ENCODE measurements around the gene NTNG1. TPM values are rescaled to one million over a fixed set of nuclear protein-coding genes. Genes with fewer than 3 reads are reported as not detected.
A peak's percentile ranks its signal among the peaks of the same experiment; 100 is the strongest.
"Not testable (repeated sequence)": the region's sequence is repeated elsewhere in the genome, so short reads cannot be mapped to it uniquely, and the experiment has no call there.

The NTNG1 gene
- total RNA-seq, 6 donors from 2014 or later, result 1.5 to 11.5 (median 6.8) TPM

DNA sequence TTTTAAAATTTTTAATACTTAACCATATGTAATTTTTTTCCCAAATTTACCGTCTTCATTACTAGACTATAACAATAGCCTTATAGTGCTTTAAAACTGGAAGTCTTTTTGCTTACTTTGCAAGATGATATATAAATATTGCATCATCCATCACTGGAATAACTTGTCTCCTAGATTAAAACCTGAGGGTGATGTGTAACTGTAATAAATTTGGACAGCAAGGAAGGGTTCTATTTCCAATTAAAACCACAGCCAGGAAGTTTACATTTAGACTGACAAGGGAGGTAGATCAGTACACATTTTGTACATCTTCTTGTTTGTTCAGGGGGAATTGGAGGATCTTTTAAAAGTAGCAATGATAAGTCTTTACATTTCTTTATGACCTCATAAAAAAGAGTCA lies 21.9 kb downstream of the NTNG1 start:
- ATAC-seq (ENCODE audit: low FRiP score in 2 of 2), result no peak
- H3K4me3 ChIP-seq, result no peak overlapping the region
- WGBS, 2 donors, result 67 to 76% methylated on average over 1 of the region's 1 CpG

DNA sequence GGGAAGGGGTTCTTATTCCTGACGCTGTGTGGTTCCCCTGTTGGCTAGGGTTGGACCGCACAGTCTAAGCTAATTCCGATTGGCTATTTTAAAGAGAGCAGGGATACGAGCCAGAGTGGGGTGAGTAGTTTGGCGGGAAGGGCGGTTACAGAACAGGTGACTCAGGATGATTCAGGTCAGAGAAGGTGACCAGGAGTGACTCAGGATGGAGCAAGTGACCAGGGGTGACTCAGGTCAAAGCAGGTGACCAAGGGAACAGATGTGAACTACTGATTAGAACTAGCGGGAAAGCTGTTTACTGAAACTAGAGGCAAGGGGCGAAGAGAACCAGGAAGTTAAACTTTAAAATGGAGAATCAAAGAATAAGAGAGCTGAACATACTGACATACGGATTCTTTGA lies 24.1 kb downstream of the NTNG1 start:
- H3K9me3 ChIP-seq; ATAC-seq (ENCODE audit: low FRiP score in 2 of 2); DNase-seq; H3K4me1 ChIP-seq; H3K36me3 ChIP-seq; H3K4me3 ChIP-seq; H3K27me3 ChIP-seq; H3K27ac ChIP-seq: not testable (repeated sequence)
- WGBS, 2 donors, result 84 to 93% methylated on average over 9 of the region's 9 CpGs

More for the DNA sequence above, 21.9 kb downstream of the NTNG1 start:
- Histone ChIP-seq H3K4me1 (no peaks in the 10 kb centered on the region), H3K36me3 (no peaks in the 10 kb centered on the region), H3K27me3 (no peaks in the 10 kb centered on the region), H3K9me3 (peaks cover 0 to 5% (median 0%) of the 10 kb centered on the region in 4 donors), H3K27ac (no peak overlapping the region)
- DNase-seq, result no peak
- TF ChIP-seq POLR2AphosphoS5 (IDR thresholded peaks at IDR 0.05) (no peak), POLR2A (IDR thresholded peaks at IDR 0.05) (no peak), EP300 (IDR thresholded peaks at IDR 0.05) (no peak)
- TF ChIP-seq, protein P1, sequence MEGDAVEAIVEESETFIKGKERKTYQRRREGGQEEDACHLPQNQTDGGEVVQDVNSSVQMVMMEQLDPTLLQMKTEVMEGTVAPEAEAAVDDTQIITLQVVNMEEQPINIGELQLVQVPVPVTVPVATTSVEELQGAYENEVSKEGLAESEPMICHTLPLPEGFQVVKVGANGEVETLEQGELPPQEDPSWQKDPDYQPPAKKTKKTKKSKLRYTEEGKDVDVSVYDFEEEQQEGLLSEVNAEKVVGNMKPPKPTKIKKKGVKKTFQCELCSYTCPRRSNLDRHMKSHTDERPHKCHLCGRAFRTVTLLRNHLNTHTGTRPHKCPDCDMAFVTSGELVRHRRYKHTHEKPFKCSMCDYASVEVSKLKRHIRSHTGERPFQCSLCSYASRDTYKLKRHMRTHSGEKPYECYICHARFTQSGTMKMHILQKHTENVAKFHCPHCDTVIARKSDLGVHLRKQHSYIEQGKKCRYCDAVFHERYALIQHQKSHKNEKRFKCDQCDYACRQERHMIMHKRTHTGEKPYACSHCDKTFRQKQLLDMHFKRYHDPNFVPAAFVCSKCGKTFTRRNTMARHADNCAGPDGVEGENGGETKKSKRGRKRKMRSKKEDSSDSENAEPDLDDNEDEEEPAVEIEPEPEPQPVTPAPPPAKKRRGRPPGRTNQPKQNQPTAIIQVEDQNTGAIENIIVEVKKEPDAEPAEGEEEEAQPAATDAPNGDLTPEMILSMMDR (IDR thresholded peaks at IDR 0.05), result no peak

DNA sequence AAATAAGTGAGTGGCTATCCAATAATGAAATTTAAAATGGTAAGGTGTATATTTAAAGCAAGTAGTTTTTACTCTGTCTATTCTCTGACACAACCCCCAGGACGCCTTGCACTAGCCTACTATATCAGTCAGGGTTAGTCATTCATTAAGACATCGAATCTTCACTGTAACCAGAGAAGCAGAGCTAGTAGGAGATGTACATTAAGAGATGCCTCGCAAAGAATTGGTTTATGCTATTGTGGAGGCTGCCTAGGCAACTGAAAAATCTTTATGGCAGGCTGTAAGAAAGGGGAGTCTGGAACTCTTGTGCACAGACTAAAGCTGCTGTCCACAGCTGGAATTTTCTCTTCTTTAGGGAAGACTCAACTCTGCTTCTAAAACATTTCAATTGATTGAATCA lies 28.8 kb downstream of the NTNG1 start:
- WGBS, 2 donors, result 90 to 95% methylated on average over 3 of the region's 3 CpGs
- DNase-seq (no peak), ATAC-seq (ENCODE audit: low FRiP score in 2 of 2) (no peak)
- Histone ChIP-seq H3K9me3 (peaks cover 0 to 2% (median 0%) of the 10 kb centered on the region in 4 donors), H3K4me3 (no peak overlapping the region), H3K27ac (no peak overlapping the region), H3K27me3 (no peaks in the 10 kb centered on the region), H3K4me1 (no peaks in the 10 kb centered on the region), H3K36me3 (no peaks in the 10 kb centered on the region)
- TF ChIP-seq POLR2A (IDR thresholded peaks at IDR 0.05) (no peak), EP300 (IDR thresholded peaks at IDR 0.05) (no peak), POLR2AphosphoS5 (IDR thresholded peaks at IDR 0.05) (no peak)
- TF ChIP-seq, protein P1 (IDR thresholded peaks at IDR 0.05), result no peak

DNA sequence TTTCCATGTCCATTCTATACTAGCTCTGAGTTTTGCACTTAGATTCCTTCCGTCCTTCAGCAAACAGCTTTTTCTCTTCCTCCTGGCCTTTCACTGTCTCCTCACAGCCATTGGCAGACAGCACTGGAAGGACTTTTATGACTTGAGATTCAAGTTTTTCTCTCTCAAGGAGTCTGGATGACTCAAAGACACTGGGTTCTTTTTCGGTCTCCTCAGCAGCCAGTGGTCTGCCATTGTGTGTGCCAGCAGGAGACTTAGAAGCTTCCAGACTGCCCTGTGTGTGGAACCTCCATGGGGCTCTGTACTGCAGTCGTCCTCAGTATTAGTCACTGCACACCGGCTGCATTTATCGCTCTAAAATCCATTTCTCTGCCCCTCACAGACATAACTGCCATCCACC lies 30.5 kb downstream of the NTNG1 start:
- H3K36me3 ChIP-seq, result no peaks in the 10 kb centered on the region
- no peaks in the 10 kb centered on the region for H3K27me3 ChIP-seq
- DNase-seq, result no peak
- TF ChIP-seq, protein P1 (IDR thresholded peaks at IDR 0.05), result no peak
- no peak for TF ChIP-seq POLR2AphosphoS5 (IDR thresholded peaks at IDR 0.05)
- no peak for TF ChIP-seq POLR2A (IDR thresholded peaks at IDR 0.05)
- no peak for TF ChIP-seq EP300 (IDR thresholded peaks at IDR 0.05)
- WGBS, 2 donors, result 66 to 73% methylated on average over 5 of the region's 5 CpGs
- H3K4me3 ChIP-seq, result no peak overlapping the region
- H3K9me3 ChIP-seq, result no peaks in the 10 kb centered on the region
- no peak overlapping the region for H3K27ac ChIP-seq
- no peaks in the 10 kb centered on the region for H3K4me1 ChIP-seq
- ATAC-seq (ENCODE audit: low FRiP score in 2 of 2), result peak in 1 of 2 donors; percentile 34

DNA sequence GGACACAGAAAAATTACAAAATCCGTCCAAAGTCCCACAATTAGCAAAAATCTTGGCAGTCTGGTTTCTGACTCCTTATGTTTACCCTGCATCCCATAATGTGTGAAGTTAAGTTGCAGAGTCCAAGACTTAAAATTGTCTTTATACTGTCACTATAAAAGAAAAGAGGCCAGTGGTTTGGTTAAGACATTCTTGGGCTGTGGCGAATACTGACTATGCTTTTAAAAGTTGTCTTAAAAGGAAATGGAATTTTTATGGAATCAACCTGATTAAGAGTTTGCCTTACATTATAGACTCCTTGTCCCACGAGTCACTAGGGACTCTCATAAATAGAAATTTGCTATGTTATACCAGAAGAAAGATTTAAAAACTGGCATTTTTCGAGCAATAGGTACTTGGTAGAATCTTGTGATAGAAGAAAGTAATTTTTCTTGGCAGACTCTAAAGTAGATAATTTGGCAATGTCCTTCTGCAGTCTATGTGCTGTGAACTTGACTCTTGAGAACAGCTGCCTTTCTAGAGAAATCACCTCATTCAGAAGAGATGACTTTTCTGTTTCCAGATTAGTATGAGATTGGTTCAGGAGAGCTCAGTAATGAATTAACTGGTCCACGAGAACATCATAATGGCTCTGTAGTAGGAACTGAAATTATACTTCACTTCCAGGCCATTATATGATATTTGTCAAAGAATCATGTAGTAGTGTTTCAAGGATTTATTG lies 31.8 kb downstream of the NTNG1 start:
- no peak for ATAC-seq (ENCODE audit: low FRiP score in 2 of 2)
- H3K4me3 ChIP-seq, result no peak overlapping the region
- no peaks in the 10 kb centered on the region for H3K4me1 ChIP-seq
- no peaks in the 10 kb centered on the region for H3K27me3 ChIP-seq
- no peaks in the 10 kb centered on the region for H3K9me3 ChIP-seq
- whole genome bisulfite sequencing, 2 donors, result 74 to 80% methylated on average over 5 of the region's 5 CpGs
- no peaks in the 10 kb centered on the region for H3K36me3 ChIP-seq
- TF ChIP-seq, protein P1 (IDR thresholded peaks at IDR 0.05), result no peak
- no peak for TF ChIP-seq POLR2A (IDR thresholded peaks at IDR 0.05)
- TF ChIP-seq POLR2AphosphoS5 (IDR thresholded peaks at IDR 0.05), result no peak
- no peak for TF ChIP-seq EP300 (IDR thresholded peaks at IDR 0.05)
- no peak for DNase-seq
- H3K27ac ChIP-seq, result peak overlapping the region in 1 of 4 donors; percentile 39
